GM23248 (cell line): ENCODE results near the gene HINT3. TPM values are rescaled to one million over a fixed set of nuclear protein-coding genes. Genes with fewer than 3 reads are reported as not detected.

Source experiments
- DNase-seq: peaks from one replicate; pipeline ENCODE4 v3.0.0-alpha.2; 2015
- H2AFZ ChIP-seq: fragments of 200-600 bp; sonication (generic); 2 replicates; pipeline ENCODE4 v1.6.1; 2016; ENCODE audit warnings: antibody characterized with exemption
- H3F3A ChIP-seq: fragments of 200-600 bp; sonication (generic); 2 replicates; pipeline ENCODE4 v1.6.1; 2016; ENCODE audit warnings: mild to moderate bottlenecking, antibody characterized with exemption, mixed run types; ENCODE audit not compliant: insufficient read depth
- H3K27ac ChIP-seq: fragments of 200-600 bp; sonication (generic); 2 replicates; pipeline ENCODE4 v1.5.1; 2016; ENCODE audit warnings: mild to moderate bottlenecking
- H3K27me3 ChIP-seq: fragments of 200-600 bp; sonication (generic); replicated peaks from 2 replicates; pipeline ENCODE4 v1.6.1; 2016; ENCODE audit warnings: mild to moderate bottlenecking; ENCODE audit not compliant: insufficient read depth
- H3K36me3 ChIP-seq: fragments of 200-600 bp; sonication (generic); 2 replicates; pipeline ENCODE4 v1.6.1; 2016; ENCODE audit warnings: low read depth, mild to moderate bottlenecking
- H3K4me1 ChIP-seq: fragments of 200-600 bp; sonication (generic); 2 replicates; pipeline ENCODE4 v1.6.1; 2016; ENCODE audit warnings: mild to moderate bottlenecking; ENCODE audit not compliant: insufficient read depth
- H3K4me2 ChIP-seq: fragments of 200-600 bp; sonication (generic); one replicate; pipeline ENCODE4 v1.6.1; 2016; ENCODE audit warnings: mild to moderate bottlenecking; ENCODE audit not compliant: unreplicated experiment
- H3K4me3 ChIP-seq: fragments of 200-600 bp; sonication (generic); 2 replicates; pipeline ENCODE4 v1.5.1; 2016; ENCODE audit warnings: mild to moderate bottlenecking
- H3K79me2 ChIP-seq: fragments of 200-600 bp; sonication (generic); 2 replicates; pipeline ENCODE4 v1.6.1; 2016; ENCODE audit warnings: mild to moderate bottlenecking; ENCODE audit not compliant: insufficient read depth
- H3K9ac ChIP-seq: fragments of 200-600 bp; sonication (generic); 2 replicates; pipeline ENCODE4 v1.6.1; 2016; ENCODE audit warnings: mild to moderate bottlenecking
- H3K9me2 ChIP-seq: fragments of 200-600 bp; sonication (generic); 2 replicates; pipeline ENCODE4 v1.6.1; 2016; ENCODE audit warnings: mixed run types, mild to moderate bottlenecking, moderate library complexity; ENCODE audit not compliant: insufficient read depth
- H3K9me3 ChIP-seq: fragments of 200-600 bp; sonication (generic); one replicate; pipeline ENCODE4 v1.6.1; 2017; ENCODE audit warnings: low read depth
- H4K20me1 ChIP-seq: fragments of 200-600 bp; sonication (generic); 2 replicates; pipeline ENCODE4 v1.6.0; 2016; ENCODE audit not compliant: insufficient read depth
- EZH2 ChIP-seq: fragments of 200-600 bp; sonication (generic); IDR thresholded peaks from 2 replicates; pipeline ENCODE4 v1.6.1; 2018; ENCODE audit warnings: antibody characterized with exemption, mild to moderate bottlenecking; ENCODE audit not compliant: insufficient read depth, poor library complexity, severe bottlenecking
- EZH2phosphoT487 ChIP-seq: fragments of 200-600 bp; sonication (generic); IDR thresholded peaks from 2 replicates; pipeline ENCODE4 v1.6.1; 2018; ENCODE audit warnings: antibody characterized with exemption, moderate library complexity, mild to moderate bottlenecking, low read depth; ENCODE audit not compliant: insufficient read depth
- WGBS, 2 experiments: methylation state at CpG; one replicate each; pipeline ENCODE4 v1.1.6; 2015 to 2017; ENCODE audit warnings: low lambda C conversion rate in 2 of 2, low coverage in 1 of 2; ENCODE audit errors: missing lambda C conversion rate in 2 of 2; 5-methylcytosine and 5-hydroxymethylcytosine counted together
- in situ Hi-C: fragments of 300-500 bp; cut with MboI; formaldehyde crosslinking; loops from 2 replicates; pipeline ENCODE4 v1.15.0; 2020
- polyA plus RNA-seq: library from polyadenylated mRNA; unstranded; fragments of >200 nt; fragmentation: Nextera tagmentation; extraction: Ambion mirVana; gene quantifications from 2 replicates; pipeline ENCODE4 v1.2.1, GENCODE V29; 2016
- total RNA-seq: library from RNA; depleted of rRNA; stranded (reverse); fragments of >200 nt; shearing (Covaris generic); gene quantifications from 2 replicates; pipeline ENCODE4 v1.2.3, GENCODE V29; 2014

Gene HINT3
- total and polyA plus RNA-seq, 2 experiments from 2014 or later: 7.0 to 20.5 TPM

- peaks cover 20% of the 10 kb centered on the region for H3K4me1 ChIP-seq
- 96 to 100% methylated on average over 1 of the region's 1 CpG for WGBS, 2 experiments
- no peak for DNase-seq
- no peaks in the 10 kb centered on the region for H3K79me2 ChIP-seq
- H3K4me2 ChIP-seq: no peak overlapping the region
- in situ Hi-C loops: no loop called here
- no peak overlapping the region for H3K4me3 ChIP-seq
- H3K36me3 ChIP-seq: no peaks in the 10 kb centered on the region
- no peaks in the 10 kb centered on the region for H4K20me1 ChIP-seq
- no peak overlapping the region for H3K9ac ChIP-seq
- no peak for TF ChIP-seq EZH2
- TF ChIP-seq EZH2phosphoT487: no peak
- no peak overlapping the region for H2AFZ ChIP-seq
- no peaks in the 10 kb centered on the region for H3K27me3 ChIP-seq
- peaks cover 20% of the 10 kb centered on the region for H3F3A ChIP-seq
- peak overlapping the region; percentile 83 for H3K27ac ChIP-seq
- no peaks in the 10 kb centered on the region for H3K9me3 ChIP-seq
- H3K9me2 ChIP-seq: no peaks in the 10 kb centered on the region
These were observed 43.4 kb upstream of the HINT3 start for GRCh38 chr6:125913145-125913544.

- Histone ChIP-seq H3K27ac (peak overlapping the region; percentile 83), H3K4me2 (peak overlapping the region; percentile 65), H3K9me2 (no peaks in the 10 kb centered on the region), H2AFZ (no peak overlapping the region), H3K9ac (peak overlapping the region; percentile 35; the same call in 1 of the 2 replicates), H3K79me2 (no peaks in the 10 kb centered on the region), H3K4me1 (peaks cover 27% of the 10 kb centered on the region), H4K20me1 (no peaks in the 10 kb centered on the region), H3K27me3 (no peaks in the 10 kb centered on the region), H3K9me3 (no peaks in the 10 kb centered on the region), H3K4me3 (no peak overlapping the region), H3K36me3 (no peaks in the 10 kb centered on the region), H3F3A (peaks cover 27% of the 10 kb centered on the region)
- in situ Hi-C loops: no loop called here
- 22 to 31% methylated on average over 5 of the region's 5 CpGs for WGBS, 2 experiments
- no peak for TF ChIP-seq EZH2phosphoT487
- TF ChIP-seq EZH2: no peak
- peak; percentile 98 for DNase-seq
These were observed 42.7 kb upstream of the HINT3 start for GRCh38 chr6:125913864-125914351.

GRCh38 chr6:125918230-125918629 lies 38.3 kb upstream of the HINT3 start:
- Histone ChIP-seq H3K9ac (peak overlapping the region; percentile 69), H3K4me2 (no peak overlapping the region), H4K20me1 (no peaks in the 10 kb centered on the region), H3K79me2 (no peaks in the 10 kb centered on the region), H3K27me3 (no peaks in the 10 kb centered on the region), H3K36me3 (peaks cover 13% of the 10 kb centered on the region; the same call in 1 of the 2 replicates), H3K9me3 (no peaks in the 10 kb centered on the region), H2AFZ (peak overlapping the region; percentile 81), H3K9me2 (no peaks in the 10 kb centered on the region), H3F3A (peaks cover 26% of the 10 kb centered on the region), H3K4me1 (peaks cover 29% of the 10 kb centered on the region), H3K4me3 (no peak overlapping the region; the same call in 1 of the 2 replicates), H3K27ac (peak overlapping the region; percentile 75)
- in situ Hi-C loops: no loop called here
- no peak for DNase-seq
- 31 to 35% methylated on average over 4 of the region's 4 CpGs for WGBS, 2 experiments
- TF ChIP-seq EZH2phosphoT487 (no peak), EZH2 (no peak)

- peaks cover 23% of the 10 kb centered on the region for H3K4me1 ChIP-seq
- H3K9me3 ChIP-seq: no peaks in the 10 kb centered on the region
- H3K79me2 ChIP-seq: no peaks in the 10 kb centered on the region
- peak overlapping the region; percentile 81 for H2AFZ ChIP-seq
- peak overlapping the region; percentile 75 for H3K27ac ChIP-seq
- peaks cover 20% of the 10 kb centered on the region for H3F3A ChIP-seq
- H3K9ac ChIP-seq: peak overlapping the region; percentile 69
- in situ Hi-C loops: no loop called here
- 41% methylated on average over 13 of the region's 13 CpGs for WGBS, 2 experiments
- peak; percentile 82 for DNase-seq
- H3K36me3 ChIP-seq: peaks cover 18% of the 10 kb centered on the region; the same call in 1 of the 2 replicates
- TF ChIP-seq EZH2phosphoT487 (no peak), EZH2 (no peak)
- peak overlapping the region; percentile 82 for H3K4me2 ChIP-seq
- no peaks in the 10 kb centered on the region for H3K27me3 ChIP-seq
- peak overlapping the region; percentile 56 for H3K4me3 ChIP-seq
- H4K20me1 ChIP-seq: no peaks in the 10 kb centered on the region
- no peaks in the 10 kb centered on the region for H3K9me2 ChIP-seq
These were observed 37.6 kb upstream of the HINT3 start for GRCh38 chr6:125918681-125919566.
